GM19452 (cell line): ENCODE data around the gene LRRC43.
A peak's percentile ranks its signal among the peaks of the same experiment; 100 is the strongest.

ENCODE experiments used
- ATAC-seq: cut with Tn5 transposase; IDR thresholded peaks from one replicate; pipeline ENCODE4 v1.9.1; 2021; ENCODE audit not compliant: unreplicated experiment

The LRRC43 gene

DNA sequence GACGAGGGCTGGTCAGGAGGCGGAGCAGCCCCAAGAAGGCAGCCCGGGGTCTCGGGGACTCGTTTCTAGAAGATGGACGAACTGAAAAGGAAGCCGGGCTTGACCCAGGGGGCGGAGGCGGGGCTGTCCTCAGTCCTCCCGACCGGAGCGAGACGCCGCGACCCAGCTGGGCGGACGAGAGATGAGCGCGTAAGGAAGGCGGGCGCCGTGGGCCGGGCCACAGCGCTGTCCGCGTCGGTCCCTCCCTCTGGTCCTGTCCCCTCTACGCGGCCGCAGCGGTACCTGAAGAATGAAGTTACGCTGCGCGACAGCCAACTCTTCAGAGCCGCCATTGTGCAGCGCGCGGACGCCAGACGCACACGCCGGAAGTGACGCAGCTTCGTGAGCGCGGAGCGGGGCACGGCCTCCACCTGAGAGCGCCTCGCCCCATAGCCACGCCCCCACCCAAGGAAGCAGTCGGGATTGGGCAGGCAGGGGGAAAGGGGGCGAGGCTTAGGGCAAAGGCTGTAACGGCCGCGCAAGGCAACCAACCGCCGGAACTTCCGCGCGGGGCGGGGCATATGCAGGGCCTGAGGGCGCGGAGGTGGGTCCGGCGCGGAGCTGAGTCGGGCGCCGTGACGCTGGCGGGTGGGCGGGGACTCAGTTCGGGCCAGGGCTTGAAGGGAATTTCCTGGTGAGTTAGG, 42.9 kb downstream of the LRRC43 start, which contains the start of gene DIABLO:
Gene DIABLO (minus strand): TSS at position 370 of the 683 bp plus-strand sequence. CDS start 38 bp downstream, at position 332.
- peak; percentile 91 for ATAC-seq

DNA sequence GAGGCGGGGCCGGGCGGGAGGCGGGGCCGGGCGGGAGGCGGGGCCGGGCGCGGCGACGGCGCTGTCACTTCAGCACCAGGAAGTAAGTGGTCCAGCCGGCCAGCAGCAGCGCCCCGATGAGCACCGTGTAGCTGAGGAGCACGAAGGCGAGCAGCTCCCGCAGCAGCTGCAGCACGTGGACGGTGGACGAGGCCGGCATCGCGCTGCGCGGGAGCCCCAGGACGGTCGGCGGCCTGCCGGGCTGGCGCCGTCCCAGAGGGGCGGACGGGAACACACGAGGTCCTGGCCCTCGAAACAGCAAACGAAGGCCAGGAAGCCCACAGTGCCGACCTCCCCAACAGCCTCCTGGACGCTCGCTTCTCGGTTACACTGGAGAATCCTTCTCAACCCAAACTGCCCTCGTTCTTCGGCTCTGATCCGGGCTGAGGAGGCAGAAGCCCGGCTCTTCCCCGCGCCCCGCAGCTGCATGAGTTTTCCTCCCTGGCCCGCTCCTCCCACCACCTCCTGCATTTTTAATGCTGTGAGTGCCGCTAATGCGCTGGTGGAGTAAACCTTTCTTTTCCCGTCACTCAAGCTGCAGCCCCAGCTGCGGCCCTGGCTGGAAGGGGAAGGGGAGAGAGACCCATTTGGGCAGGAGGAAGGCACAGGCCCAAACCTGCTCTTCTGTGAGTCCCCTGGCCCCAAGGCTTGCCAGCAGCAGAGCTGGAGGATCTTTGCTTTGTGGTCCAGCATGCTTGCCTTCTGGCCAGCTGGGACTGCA, 43.6 kb downstream of the LRRC43 start:
- ATAC-seq = no peak

DNA sequence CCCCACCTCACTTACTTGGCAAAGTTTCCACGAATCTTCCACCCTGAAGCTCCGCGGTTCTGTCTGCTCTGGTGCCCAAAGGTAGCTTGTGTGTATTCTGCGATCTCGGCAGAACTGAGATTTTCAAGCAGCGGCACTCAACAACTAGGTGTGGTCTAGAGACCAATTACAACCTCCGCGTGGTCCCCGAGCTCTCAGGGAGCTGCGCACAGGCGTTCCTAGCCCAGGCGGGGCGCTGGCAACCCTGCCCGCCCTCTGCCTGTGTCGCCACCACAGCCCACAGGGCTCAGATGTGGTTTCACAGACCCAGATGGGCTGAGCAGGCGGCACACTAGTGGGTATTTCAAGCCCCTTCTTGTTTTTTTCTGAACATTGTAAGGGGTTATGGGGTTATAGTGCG, 44.4 kb downstream of the LRRC43 start:
- no peak for ATAC-seq

DNA sequence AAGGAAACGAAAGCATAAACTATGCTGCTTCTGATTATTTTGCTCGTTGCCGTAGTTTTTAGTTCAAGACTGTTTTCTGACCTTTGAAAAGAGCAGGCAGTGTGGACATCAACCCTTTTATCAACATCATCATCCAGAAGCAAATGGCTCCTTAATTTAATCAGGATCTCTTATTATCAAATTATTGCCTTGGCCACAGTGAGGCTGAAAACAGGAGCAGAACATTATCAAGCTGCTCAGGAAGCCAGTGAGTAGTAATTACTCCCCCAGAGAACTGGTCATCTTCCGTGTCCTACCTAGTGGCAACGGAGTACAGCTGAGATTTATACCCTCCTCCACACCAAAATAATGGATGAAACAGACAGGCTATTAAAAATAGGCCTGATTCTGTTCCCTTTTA, 45.2 kb downstream of the LRRC43 start:
- ATAC-seq = no peak

DNA sequence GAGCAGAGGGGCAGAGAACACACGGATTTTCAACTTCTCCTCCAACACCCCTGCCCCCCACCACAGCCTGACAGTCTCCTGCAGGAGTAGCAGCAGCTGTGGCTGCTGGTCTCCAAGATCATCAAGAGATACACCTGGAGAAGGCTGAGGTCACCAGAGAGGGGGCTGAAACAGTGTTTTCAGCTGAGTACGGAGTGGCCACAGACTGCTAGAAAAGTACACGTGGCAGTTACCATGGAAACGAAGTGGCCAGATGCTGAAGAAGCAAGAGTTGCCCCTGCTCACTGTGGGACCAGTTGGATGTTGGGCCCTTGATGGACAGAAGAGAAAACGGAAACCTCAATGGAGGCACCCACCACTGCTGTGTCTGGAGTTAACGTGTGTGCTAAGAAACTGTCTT, 47.9 kb downstream of the LRRC43 start:
- ATAC-seq = no peak

DNA sequence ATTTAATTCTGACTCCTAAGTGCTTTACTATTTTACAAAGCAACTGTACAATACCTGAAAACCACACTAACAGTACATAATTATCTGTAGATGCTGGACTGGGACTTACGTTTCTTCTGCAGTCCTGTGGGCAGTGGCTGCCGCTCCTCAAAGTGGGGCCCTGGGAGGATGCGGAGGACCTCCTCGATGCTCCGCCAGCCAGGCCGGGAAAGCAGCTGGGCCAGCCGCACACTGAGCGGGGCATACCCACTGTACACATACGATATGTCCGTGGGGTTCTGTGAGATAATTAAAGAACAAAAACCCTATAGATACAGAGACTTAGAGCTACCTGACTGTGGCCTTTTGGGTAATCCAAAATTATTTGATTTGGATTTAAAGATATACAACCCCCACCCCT, 49.8 kb downstream of the LRRC43 start:
- ATAC-seq = no peak

DNA sequence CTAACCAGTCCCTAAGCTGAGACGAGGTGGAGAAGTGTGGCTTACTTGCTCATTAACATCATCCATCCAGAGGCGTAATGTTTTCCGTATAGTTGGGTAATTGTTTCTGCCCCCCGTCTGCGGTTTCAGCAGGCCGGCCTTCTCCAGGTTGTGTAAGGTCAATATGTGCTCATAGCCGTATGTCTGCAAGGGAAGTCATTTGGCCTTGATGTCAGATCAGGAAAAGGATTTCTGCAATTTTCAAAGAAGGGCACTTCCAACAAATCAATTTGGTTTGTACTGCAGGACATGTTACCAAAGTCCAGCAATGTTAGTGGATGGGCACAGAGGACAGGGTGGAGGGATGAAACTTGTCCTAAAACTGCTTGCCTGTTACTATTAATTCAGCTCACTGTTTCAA, 52.8 kb downstream of the LRRC43 start:
- ATAC-seq = no peak

DNA sequence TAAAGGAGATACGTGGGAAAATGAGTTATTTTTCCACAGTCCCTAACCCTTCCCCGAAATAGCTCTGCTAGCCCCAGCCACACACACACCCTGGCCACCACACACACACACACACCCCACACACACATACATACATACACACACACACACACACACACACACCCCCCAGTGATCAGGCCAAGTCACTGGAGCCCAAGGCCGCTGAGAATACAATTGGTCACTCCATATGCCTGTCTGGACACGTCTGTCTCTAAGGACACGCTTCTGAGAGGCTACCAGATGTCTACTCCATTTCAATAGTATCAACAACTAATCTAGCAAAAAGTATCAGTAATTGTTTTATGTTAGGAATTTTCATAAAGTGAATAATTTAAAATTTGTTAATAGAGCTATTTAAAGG, 55.9 kb downstream of the LRRC43 start:
- no peak for ATAC-seq

DNA sequence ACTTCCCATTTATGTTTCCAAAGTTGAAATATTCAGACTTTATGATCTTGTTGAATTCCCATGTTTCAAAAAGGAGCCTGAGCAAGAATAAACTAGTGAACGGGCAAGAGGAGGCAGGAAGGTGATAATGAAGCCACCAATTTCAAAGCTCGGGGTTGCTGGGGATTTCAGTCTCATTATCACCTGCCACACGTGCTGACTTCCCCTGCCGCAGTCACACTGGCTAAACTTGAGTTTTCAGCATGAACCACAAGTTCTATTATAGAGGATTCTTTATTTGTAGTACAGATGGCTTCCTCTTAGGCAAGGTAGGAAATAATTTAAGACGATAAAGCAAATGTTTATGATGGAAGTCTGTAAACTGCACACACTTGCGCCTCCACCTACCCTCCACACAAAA, 61.0 kb downstream of the LRRC43 start:
- ATAC-seq = no peak

DNA sequence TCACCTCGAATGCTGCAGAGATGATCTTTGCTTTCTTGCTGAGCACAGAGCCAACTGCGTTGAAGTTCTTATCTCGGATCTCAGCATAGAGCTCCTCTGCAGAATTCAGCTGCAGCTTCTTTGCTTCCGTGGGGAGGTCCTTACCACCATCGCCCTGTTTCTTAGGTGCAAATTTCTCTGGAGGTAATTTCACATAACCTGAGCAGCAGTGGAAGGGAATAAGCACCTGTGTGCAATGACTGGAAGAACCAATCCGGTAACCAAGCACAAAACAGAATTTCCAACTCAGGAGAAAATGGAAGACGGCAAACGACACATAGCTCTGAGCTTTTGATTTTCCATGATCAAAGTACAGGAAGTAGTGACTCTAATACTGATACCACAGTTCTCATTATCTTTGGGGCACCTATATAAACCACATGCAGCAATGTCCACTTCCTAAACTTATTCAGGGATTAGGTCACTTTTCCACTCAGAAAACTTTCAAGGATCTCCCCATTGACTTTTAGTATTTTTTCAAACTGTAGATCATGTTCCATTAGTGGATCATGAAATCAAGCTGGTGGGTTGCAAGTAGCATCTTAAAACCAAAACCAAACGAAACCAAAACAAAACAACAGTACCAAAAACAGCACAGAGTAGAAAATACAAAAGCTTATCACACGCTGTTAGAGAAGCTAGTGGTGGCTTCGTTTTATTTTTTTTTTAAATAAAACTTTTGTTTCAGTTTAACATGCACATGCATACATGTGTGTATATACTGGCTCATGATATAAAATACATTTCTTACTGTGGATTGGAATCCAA, 61.8 kb downstream of the LRRC43 start:
- no peak for ATAC-seq

DNA sequence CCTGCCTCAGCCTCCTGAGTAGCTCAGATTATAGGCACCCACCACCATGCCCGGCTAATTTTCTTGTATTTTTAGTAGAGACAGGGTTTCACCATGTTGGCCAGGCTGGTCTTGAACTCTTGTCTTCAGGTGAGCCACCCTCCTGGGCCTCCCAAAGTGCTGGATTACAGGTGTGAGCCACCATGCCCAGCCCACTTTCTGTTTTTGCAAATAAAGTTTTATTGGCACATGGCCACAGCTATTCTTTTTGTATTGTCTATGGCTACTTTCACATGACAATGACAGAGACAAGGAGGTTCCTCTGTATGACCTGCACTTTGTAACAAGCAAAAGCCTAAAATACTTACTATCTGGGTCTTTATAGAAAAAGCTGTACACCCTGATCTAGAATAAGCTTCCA, 62.6 kb downstream of the LRRC43 start:
- ATAC-seq = no peak

DNA sequence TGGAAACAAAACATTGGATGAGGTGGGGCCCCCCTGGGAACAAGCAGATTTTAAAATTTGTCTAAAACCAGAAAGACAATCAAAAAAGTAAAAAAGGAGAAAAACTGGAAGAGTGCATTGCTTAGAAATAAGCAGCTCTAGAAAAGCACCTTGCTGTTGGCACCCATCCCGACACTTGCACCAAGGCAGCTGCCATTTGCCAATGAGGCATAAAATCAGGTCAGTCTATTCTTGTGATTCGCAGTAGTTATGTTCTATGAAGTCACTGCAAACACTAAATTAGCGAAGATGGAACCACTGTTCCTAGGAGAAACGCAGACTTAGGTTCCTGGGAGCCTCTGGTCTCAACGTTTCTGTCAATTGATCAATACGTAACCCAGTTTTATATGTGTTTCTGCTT, 67.1 kb downstream of the LRRC43 start:
- ATAC-seq = no peak

DNA sequence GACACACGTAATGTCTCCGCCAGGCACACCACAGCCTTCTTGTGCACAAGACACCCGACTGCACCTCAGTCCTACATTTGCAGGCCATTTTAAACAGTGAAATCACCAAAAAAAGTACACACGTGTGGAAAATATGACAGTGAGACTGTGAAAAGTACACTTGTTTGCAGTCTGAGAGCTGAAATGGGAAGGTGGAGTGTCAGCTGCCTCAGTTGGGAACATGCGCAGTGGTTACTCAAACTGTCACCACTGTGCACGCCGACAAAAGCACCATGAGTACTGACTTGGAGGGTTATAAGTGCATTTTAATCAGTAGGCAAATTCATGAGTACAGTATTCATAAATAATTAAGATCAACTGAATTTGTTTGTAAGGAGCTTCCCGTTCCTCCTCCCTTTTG, 67.6 kb downstream of the LRRC43 start:
- no peak for ATAC-seq
